ENCODE results near the gene SCN7A.
"Not testable (repeated sequence)": the region's sequence is repeated elsewhere in the genome, so short reads cannot be mapped to it uniquely, and the experiment has no call there.

Gene SCN7A

GRCh38 chr2:166451468-166451867 lies 42.6 kb downstream of the SCN7A start:
- DNase-seq: no peak

- no peak for DNase-seq
These were observed 44.6 kb downstream of the SCN7A start for GRCh38 chr2:166449439-166449838.

DNA sequence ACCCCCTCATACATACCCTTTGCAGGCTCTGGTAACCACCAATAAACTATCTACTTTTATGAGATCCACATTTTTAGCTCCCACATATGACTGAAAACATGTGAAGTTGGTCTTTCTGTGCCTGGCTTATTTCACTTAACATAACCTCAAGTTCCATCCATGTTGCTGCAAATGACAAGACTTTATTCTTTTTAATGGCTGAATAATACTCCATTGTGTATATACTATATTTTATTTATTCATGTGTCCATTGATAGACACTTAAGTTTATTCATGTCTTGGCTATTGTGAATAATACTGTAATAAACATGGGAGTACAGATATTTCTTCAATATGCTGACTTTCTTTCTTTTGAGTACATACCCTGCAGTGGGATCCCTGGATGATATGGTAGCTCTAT lies 45.9 kb downstream of the SCN7A start:
- DNase-seq: no peak

GRCh38 chr2:166444306-166444705 lies 49.7 kb downstream of the SCN7A start:
- no peak for DNase-seq

- no peak for DNase-seq
These were observed 53.7 kb downstream of the SCN7A start for GRCh38 chr2:166440313-166440712.

DNA sequence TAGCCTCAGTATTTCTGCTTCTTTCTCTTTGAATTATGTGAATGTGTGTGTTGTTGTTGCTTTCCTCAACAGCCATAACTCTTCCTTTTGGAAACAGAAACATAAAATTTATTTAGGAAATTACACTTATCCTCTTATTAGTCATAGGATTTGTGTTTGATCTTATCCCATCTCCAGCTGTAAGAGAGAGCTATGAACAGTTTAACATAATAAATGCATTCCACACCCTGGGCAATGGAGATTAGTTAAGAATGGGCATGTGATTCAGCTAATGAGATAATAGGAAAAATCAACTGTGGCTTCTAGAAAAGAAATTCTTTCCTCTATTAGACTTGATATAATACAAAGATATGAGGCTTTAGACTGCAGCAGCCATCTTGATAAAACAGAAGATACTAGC lies 55.0 kb downstream of the SCN7A start:
- no peak for DNase-seq

GRCh38 chr2:166436976-166437375 lies 57.1 kb downstream of the SCN7A start:
- no peak for DNase-seq

GRCh38 chr2:166436189-166436588 lies 57.9 kb downstream of the SCN7A start:
- DNase-seq: no peak

- DNase-seq: no peak
These were observed 59.6 kb downstream of the SCN7A start for GRCh38 chr2:166434491-166434890.

GRCh38 chr2:166433457-166433856 lies 60.6 kb downstream of the SCN7A start:
- DNase-seq: no peak

DNA sequence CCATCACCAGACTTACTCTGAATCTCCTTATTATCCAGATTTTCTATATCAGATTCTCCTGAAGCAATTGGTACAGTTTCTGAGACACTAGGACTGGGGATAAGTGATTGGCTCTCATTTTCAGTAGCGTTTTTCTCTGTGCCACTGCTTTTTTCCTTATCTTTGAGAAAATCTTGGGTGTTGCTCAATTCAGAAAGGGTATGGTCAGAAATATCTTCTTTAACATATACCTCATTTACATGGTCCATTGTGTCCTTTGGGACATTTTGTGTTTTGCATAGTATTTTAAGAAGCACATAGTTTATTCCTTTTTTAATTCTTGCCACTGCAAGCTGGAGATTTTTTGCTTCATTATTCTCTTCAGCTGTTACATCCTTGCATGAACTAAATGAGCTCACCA lies 61.7 kb downstream of the SCN7A start:
- DNase-seq: no peak

DNA sequence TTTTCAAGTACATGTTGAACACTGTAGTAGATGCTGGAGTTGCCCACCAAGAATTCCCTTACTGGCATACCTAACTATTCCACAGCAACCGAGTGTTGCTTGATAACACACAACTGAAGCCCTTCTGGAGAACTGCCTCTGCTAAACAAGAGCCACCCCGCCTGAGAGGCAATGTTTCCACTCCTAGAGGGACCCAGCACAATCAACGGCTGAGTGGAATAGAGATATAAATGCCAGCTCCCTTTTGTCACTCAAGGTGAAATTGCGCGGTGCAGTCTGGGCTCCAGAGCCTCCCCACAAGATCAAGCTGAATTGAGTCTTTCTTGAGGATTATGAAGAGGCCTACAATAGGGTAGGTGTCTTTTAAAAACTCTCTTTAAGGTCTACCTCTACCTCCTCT lies 69.2 kb downstream of the SCN7A start:
- DNase-seq: no peak

DNA sequence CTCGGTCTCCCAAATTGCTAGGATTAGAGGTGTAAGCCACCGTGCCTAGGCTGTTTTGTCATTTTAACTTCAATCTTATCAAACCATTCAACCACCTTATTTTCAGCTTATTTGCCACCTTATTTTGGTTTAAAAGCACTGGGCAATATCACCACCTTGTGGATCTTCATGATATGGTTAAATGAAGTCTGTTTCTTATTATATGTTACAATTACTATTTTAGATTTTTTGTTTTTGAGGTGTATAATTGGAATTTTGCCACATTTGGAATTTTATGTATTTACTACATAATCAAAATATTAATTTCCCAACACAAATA lies 74.5 kb downstream of the SCN7A start:
- peak; percentile 3 to 23 for DNase-seq

GRCh38 chr2:166418853-166419615 lies 75.0 kb downstream of the SCN7A start:
- no peak for DNase-seq

DNA sequence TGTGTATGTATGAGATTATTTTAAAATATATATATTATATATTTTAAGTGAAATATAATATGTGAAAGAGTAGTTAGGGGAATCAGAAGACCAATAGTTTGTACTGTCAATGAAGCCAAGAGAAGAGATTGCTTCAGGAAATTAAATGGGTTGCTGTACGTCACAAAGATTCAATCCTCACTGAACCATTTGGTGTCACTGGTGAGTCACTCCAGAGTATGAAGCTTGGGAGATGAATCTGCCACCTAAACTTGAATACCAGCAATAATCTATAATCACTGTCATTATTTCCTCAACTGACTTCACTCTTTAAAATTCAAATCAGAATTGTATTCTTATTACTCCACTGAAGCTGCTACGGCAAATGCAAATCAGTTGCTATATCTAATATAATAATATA lies 76.4 kb downstream of the SCN7A start:
- peak in 1 of 2 experiments; percentile 19 for DNase-seq

DNA sequence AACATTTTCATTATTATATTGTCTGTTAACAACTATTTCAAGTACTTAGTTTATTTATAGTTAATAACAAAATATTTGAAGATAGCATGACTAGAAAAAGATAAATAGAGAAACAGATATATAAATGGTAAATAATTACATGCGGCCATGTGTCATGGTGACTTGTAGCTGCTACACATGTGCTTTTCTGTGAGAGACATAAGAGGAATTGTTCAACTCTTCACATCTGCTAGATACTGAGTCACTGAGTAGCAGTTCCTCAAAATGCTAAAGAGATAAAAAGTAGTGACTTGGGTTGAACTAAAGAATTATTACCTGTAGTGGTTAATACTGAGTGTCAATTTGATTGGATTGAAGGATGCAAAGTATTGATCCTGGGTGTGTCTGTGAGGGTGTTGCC lies 80.8 kb downstream of the SCN7A start:
- DNase-seq: no peak

- no peak for DNase-seq
These were observed 82.4 kb downstream of the SCN7A start for GRCh38 chr2:166411473-166412230.

DNA sequence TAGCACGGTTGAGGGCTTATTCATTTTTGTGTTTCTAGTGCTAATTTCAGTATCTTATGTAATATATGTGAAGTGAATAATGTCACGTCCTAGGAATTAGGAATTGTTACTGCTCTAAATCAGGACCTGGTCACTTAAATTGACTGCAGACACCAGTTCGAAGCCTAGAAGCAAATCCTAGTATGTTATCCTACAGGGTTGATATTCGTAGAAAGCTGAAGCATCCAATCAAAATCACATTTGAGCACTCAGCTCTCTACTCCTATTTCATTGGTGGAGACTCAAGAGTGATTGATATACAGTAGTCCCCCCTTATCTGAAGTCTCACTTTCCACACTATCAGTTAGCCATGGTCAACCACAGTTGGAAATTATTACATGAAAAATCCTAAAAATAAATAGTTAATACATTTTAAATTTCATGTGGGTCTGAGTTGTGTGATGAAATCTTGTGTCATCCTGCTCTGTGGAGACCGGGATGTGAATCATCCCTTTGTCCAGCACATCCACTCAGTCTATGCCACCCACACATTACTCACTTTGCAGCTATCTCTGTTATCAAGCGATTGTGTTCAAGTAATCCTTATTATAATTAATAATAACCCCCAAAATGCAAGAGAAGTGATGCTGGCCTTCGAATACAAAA lies 83.1 kb downstream of the SCN7A start:
- DNase-seq: no peak

- DNase-seq: not testable (repeated sequence)
These were observed 86.3 kb downstream of the SCN7A start for GRCh38 chr2:166407746-166408145.

DNA sequence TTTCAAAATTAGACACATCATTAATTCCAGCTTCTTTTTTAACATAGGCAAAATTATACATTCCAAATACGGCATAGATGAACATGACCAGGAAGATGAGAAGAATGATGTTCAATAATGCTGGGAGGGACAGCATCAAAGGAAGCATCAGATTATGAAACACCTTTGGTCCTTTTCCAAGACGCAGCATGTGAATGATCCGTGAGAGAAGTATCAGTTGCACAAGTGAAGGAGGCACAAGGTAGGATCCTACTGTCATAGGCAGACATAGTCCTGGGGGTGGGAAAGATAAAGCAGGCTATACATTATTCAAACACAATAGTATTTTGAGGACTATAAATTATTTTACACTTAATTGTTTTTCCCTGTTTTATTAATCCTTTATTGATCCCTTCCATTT lies 87.7 kb downstream of the SCN7A start:
- DNase-seq: no peak

DNA sequence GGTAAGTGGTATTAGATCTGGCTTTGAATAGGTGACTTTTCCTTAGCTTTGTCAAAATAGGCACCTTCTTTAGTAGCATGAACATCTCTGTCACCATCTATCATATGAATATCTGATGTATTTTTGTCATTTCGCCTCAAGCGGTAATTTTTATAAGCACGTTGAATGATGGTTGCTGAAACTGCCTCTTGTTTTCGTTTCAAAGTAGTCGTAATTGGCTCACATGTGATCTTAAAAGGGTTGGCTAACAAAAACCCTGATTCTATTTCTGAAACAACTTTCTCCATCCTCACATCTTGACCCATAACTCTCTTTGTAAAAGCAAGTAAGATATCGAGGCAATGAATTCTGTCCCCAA lies 88.5 kb downstream of the SCN7A start:
- no peak for DNase-seq

DNA sequence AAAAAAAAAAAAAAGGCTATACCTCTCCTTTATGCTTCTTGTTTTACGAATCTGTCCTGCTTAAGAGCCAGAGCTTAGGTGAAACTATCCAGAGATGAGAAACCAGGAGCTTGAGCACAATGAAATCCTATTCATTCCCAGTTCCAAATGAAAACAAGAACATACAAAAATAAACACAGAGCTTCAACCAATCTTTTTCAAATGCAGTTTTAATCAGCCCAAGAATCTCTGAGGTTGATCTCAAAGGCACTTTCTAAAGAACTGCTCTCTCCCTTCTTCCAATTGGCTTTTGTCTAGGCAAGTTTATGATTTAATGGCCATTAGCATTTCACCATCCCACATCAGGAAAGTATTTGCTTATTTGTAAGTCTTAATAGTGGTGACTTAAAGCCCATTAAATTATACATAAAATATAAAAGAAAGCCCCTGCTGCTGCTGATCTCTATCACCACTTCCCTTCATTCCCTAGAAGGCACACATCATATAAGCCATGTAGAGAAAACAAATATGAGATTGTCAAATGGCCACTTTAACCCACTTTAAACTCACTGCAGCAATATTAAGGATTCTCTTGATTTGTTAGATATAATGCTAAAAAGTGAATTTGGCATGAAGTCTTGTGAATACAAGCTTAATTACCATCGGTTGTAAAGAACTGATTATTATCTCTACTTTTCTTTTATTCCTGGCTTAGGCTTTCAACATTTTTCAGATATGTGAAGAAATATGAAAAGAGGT lies 89.0 kb downstream of the SCN7A start:
- no peak for DNase-seq

- no peak for DNase-seq
These were observed 99.8 kb downstream of the SCN7A start for GRCh38 chr2:166394245-166394644.

DNA sequence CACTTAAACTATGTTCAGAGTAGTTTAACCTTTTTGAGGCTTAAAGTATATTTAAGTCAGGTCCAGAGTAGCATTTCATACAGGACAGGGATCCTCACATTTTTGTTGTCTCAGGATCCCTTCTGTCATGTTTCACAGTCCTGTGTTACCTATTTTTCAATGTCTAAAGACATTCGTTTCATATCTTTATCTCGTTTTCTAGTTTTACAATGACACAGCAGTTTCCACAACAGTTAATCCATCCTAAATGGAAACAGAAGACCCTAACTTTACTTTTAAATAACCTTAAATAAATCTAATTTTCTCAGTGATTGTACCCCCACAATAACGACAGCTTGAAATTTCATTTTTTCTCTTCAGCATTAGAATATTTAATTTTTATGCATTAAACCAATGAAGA lies 101.0 kb downstream of the SCN7A start:
- no peak for DNase-seq
